Measurements from ENCODE around the gene TUBA4A. TPM values are rescaled to one million over a fixed set of nuclear protein-coding genes. Genes with fewer than 3 reads are reported as not detected.
A peak's percentile ranks its signal among the peaks of the same experiment; 100 is the strongest.
"Not testable (repeated sequence)": the region's sequence is repeated elsewhere in the genome, so short reads cannot be mapped to it uniquely, and the experiment has no call there.

Gene TUBA4A
- polyA plus RNA-seq, 1 donor = 139 TPM

- no peak for DNase-seq (ENCODE audit: low read depth)
Observed at GRCh38 chr2:219268294-219268693, 14.6 kb upstream of the TUBA4A start.

- no peak for DNase-seq (ENCODE audit: low read depth)
Observed at GRCh38 chr2:219266886-219267285, 13.2 kb upstream of the TUBA4A start.

- DNase-seq (ENCODE audit: low read depth) = no peak
Observed at GRCh38 chr2:219266232-219266631, 12.5 kb upstream of the TUBA4A start.

GRCh38 chr2:219261024-219261855 is 7.5 kb upstream of the TUBA4A start:
- no peak for DNase-seq (ENCODE audit: low read depth)

- DNase-seq (ENCODE audit: low read depth) = not testable (repeated sequence)
Observed at GRCh38 chr2:219258942-219259341, 5.2 kb upstream of the TUBA4A start.

GRCh38 chr2:219254590-219255201 is 978 bp upstream of the TUBA4A start:
- no peak for DNase-seq (ENCODE audit: low read depth)

GRCh38 chr2:219252900-219253752 is 592 bp downstream of the TUBA4A start, which contains the start of gene TUBA4B:
TUBA4B (plus strand) TSS chr2:219253243; CDS start chr2:219253408, 165 bp downstream.
- no peak for DNase-seq (ENCODE audit: low read depth)

- no peak for DNase-seq (ENCODE audit: low read depth)
Observed at GRCh38 chr2:219252570-219252899, 1.2 kb downstream of the TUBA4A start.

GRCh38 chr2:219252084-219252483 is 1.6 kb downstream of the TUBA4A start:
- no peak for DNase-seq (ENCODE audit: low read depth)

- DNase-seq (ENCODE audit: low read depth) = no peak
Observed at GRCh38 chr2:219251656-219252055, 2.1 kb downstream of the TUBA4A start.

- no peak for DNase-seq (ENCODE audit: low read depth)
Observed at GRCh38 chr2:219250049-219250781, 3.5 kb downstream of the TUBA4A start.

GRCh38 chr2:219249203-219249980 is 4.3 kb downstream of the TUBA4A start:
- no peak for DNase-seq (ENCODE audit: low read depth)

- DNase-seq (ENCODE audit: low read depth) = no peak
Observed at GRCh38 chr2:219248845-219249202, 4.9 kb downstream of the TUBA4A start.

GRCh38 chr2:219247678-219248642 is 5.8 kb downstream of the TUBA4A start:
- DNase-seq (ENCODE audit: low read depth) = no peak

- DNase-seq (ENCODE audit: low read depth) = no peak
Observed at GRCh38 chr2:219246559-219246958, 7.2 kb downstream of the TUBA4A start.

- no peak for DNase-seq (ENCODE audit: low read depth)
Observed at GRCh38 chr2:219245899-219246230, 7.9 kb downstream of the TUBA4A start.

GRCh38 chr2:219245148-219245898 is 8.4 kb downstream of the TUBA4A start, which contains the start of the genes GLB1L and STK16:
GLB1L (minus strand) TSS chr2:219245444; CDS start chr2:219243573, 1,871 bp downstream.
STK16 (plus strand) TSS chr2:219245479; CDS start chr2:219246000, 521 bp downstream.
- DNase-seq (ENCODE audit: low read depth) = peak; percentile 77

- DNase-seq (ENCODE audit: low read depth) = no peak
Observed at GRCh38 chr2:219244789-219245147, 8.9 kb downstream of the TUBA4A start.

GRCh38 chr2:219243291-219243761 is 10.4 kb downstream of the TUBA4A start:
- DNase-seq (ENCODE audit: low read depth) = no peak
